Bronchial epithelial cell (primary cell): Measurements from ENCODE around the gene GALNT6. TPM values are rescaled to one million over a fixed set of nuclear protein-coding genes. Genes with fewer than 3 reads are reported as not detected.

Experiments
- DNase-seq: peaks from one replicate; pipeline ENCODE4 v3.0.0-alpha.2; 2010; ENCODE audit warnings: low read depth
- FAIRE-seq: peaks from 2 replicates; lab custom pipeline; 2011; peaks lifted over from hg19 to GRCh38; lab: Jason Lieb, UNC
- H3K27me3 ChIP-seq: 2 replicates; pipeline ENCODE4 v1.5.1; 2011; ENCODE audit warnings: low read length; ENCODE audit not compliant: control insufficient read depth, insufficient read depth
- H3K36me3 ChIP-seq: 2 replicates; pipeline ENCODE4 v1.5.1; 2011; ENCODE audit warnings: low read length; ENCODE audit not compliant: control insufficient read depth, insufficient read depth
- H3K4me3 ChIP-seq: 2 replicates; pipeline ENCODE4 v1.5.1; 2011; ENCODE audit warnings: mild to moderate bottlenecking, low read depth, low read length, control low read depth
- total RNA-seq: library from RNA; depleted of rRNA; stranded (reverse); fragments of >200 nt; gene quantifications from 2 replicates; pipeline ENCODE4 v1.2.1, GENCODE V29; 2014
- TF ChIP-seq, protein P1 (sequence below): IDR thresholded peaks from 2 replicates; pipeline ENCODE4 v1.5.1; 2011; ENCODE audit warnings: mild to moderate bottlenecking, moderate library complexity, low read length, control low read depth, inconsistent platforms; ENCODE audit not compliant: insufficient read depth, severe bottlenecking

The GALNT6 gene
- total RNA-seq, 1 donor from 2014 or later, result 14.0 TPM

DNA sequence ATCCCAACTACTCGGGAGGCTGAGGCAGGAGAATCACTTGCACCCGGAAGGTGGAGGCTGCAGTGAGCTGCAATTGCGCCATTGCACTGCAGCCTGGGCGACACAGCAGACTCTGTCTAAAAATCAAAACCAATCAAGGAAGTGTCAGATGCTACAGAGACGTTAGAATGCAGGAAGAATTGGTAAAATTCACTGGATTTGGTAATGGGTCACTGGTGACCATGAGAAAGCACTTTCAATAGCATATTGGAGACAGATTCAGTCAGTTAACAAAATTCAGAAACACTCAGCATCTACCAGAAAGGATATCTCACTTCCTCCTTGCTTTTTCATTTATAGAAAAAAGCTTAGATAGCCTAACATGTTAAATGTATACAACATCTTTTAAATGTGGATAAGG, 84.7 kb downstream of the GALNT6 start:
- no peak for FAIRE-seq
- DNase-seq, result no peak
- Histone ChIP-seq H3K27me3 (no peaks in the 10 kb centered on the region), H3K4me3 (no peak overlapping the region), H3K36me3 (no peaks in the 10 kb centered on the region)
- TF ChIP-seq, protein P1, sequence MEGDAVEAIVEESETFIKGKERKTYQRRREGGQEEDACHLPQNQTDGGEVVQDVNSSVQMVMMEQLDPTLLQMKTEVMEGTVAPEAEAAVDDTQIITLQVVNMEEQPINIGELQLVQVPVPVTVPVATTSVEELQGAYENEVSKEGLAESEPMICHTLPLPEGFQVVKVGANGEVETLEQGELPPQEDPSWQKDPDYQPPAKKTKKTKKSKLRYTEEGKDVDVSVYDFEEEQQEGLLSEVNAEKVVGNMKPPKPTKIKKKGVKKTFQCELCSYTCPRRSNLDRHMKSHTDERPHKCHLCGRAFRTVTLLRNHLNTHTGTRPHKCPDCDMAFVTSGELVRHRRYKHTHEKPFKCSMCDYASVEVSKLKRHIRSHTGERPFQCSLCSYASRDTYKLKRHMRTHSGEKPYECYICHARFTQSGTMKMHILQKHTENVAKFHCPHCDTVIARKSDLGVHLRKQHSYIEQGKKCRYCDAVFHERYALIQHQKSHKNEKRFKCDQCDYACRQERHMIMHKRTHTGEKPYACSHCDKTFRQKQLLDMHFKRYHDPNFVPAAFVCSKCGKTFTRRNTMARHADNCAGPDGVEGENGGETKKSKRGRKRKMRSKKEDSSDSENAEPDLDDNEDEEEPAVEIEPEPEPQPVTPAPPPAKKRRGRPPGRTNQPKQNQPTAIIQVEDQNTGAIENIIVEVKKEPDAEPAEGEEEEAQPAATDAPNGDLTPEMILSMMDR, result no peak

Other genes with a start within 250 kb of the GALNT6 start
- gene TFCP2, start 218.3 kb downstream of the GALNT6 start, total RNA-seq, result 7.1 and 7.6 TPM in 2 replicates
- 0.26 and 0.64 TPM in 2 replicates for gene POU6F1, start 173.3 kb downstream of the GALNT6 start, total RNA-seq
- 50.5 and 69.1 TPM in 2 replicates for gene DAZAP2, start 152.6 kb downstream of the GALNT6 start, total RNA-seq
- gene SMAGP, start 121.0 kb downstream of the GALNT6 start, total RNA-seq, result 7.4 and 23.8 TPM in 2 replicates
- under 0.01 TPM in 1 of 2 replicates, not detected in the other for gene BIN2, start 67.2 kb downstream of the GALNT6 start, total RNA-seq
- not detected in 2 replicates for gene CELA1, start 44.7 kb downstream of the GALNT6 start, total RNA-seq
- gene SLC4A8, start 33.4 kb upstream of the GALNT6 start, total RNA-seq, result 0.26 and 0.64 TPM in 2 replicates
- gene SCN8A, start 199.8 kb upstream of the GALNT6 start, total RNA-seq, result under 0.01 and 0.77 TPM in 2 replicates